Activated T-cell treated with anti-CD3 and anti-CD28 coated beads for 1 hour (primary cell): ENCODE data around the gene ARMC6.

Source experiments
- DNase-seq: peaks from one replicate; pipeline ENCODE4 v3.0.0-alpha.2; 2020; ENCODE audit warnings: low read depth

The ARMC6 gene

GRCh38 chr19:19107654-19108053 lies 74.3 kb downstream of the ARMC6 start:
- no peak for DNase-seq
